ENCODE results near the gene CLEC4M. TPM values are rescaled to one million over a fixed set of nuclear protein-coding genes. Genes with fewer than 3 reads are reported as not detected.
"Not testable (repeated sequence)": the region's sequence is repeated elsewhere in the genome, so short reads cannot be mapped to it uniquely, and the experiment has no call there.

CLEC4M gene
- total RNA-seq, 4 donors from 2014 or later: 0.13 TPM; not detected in 3

GRCh38 chr19:7789447-7789846 lies 26.4 kb downstream of the CLEC4M start:
- no peak for DNase-seq
- 9 to 10% methylated on average over 4 to 19 of the region's 31 CpGs for WGBS, 2 donors
- TF ChIP-seq, protein P1, sequence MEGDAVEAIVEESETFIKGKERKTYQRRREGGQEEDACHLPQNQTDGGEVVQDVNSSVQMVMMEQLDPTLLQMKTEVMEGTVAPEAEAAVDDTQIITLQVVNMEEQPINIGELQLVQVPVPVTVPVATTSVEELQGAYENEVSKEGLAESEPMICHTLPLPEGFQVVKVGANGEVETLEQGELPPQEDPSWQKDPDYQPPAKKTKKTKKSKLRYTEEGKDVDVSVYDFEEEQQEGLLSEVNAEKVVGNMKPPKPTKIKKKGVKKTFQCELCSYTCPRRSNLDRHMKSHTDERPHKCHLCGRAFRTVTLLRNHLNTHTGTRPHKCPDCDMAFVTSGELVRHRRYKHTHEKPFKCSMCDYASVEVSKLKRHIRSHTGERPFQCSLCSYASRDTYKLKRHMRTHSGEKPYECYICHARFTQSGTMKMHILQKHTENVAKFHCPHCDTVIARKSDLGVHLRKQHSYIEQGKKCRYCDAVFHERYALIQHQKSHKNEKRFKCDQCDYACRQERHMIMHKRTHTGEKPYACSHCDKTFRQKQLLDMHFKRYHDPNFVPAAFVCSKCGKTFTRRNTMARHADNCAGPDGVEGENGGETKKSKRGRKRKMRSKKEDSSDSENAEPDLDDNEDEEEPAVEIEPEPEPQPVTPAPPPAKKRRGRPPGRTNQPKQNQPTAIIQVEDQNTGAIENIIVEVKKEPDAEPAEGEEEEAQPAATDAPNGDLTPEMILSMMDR (IDR thresholded peaks at IDR 0.05): no peak
- no peak for TF ChIP-seq POLR2A (IDR thresholded peaks at IDR 0.05)
- Histone ChIP-seq H3K4me3 (replicated peaks in 1 of 3) (no peak overlapping the region), H3K36me3 (no peaks in the 10 kb centered on the region), H3K9me3 (no peaks in the 10 kb centered on the region), H3K4me1 (peaks cover 0 to 6% of the 10 kb centered on the region in 2 donors), H3K27ac (no peak overlapping the region), H3K27me3 (peaks cover 15% of the 10 kb centered on the region)
- intact Hi-C loops (cut with DNase I): no loop called here

GRCh38 chr19:7790416-7790815 lies 27.4 kb downstream of the CLEC4M start:
- WGBS, 2 donors: 93 to 97% methylated on average over 11 of the region's 14 CpGs
- Histone ChIP-seq H3K4me3 (replicated peaks in 1 of 3) (no peak overlapping the region), H3K4me1 (peaks cover 0 to 6% of the 10 kb centered on the region in 2 donors), H3K9me3 (no peaks in the 10 kb centered on the region), H3K27me3 (peaks cover 15% of the 10 kb centered on the region), H3K36me3 (no peaks in the 10 kb centered on the region), H3K27ac (no peak overlapping the region)
- no peak for TF ChIP-seq POLR2A (IDR thresholded peaks at IDR 0.05)
- TF ChIP-seq, protein P1 (IDR thresholded peaks at IDR 0.05): no peak
- DNase-seq: no peak
- intact Hi-C loops (cut with DNase I): loop anchor here (10.0 kb wide), 1 partner anchor 106 kb away; the partner anchor contains the start of gene TRAPPC5

GRCh38 chr19:7792281-7792680 lies 29.2 kb downstream of the CLEC4M start:
- Histone ChIP-seq H3K4me1 (peaks cover 0 to 6% of the 10 kb centered on the region in 2 donors), H3K9me3 (no peaks in the 10 kb centered on the region), H3K4me3 (replicated peaks in 1 of 3) (no peak overlapping the region), H3K36me3 (no peaks in the 10 kb centered on the region), H3K27ac (no peak overlapping the region), H3K27me3 (peaks cover 15% of the 10 kb centered on the region)
- WGBS, 2 donors: 37 to 48% methylated on average over 7 of the region's 7 CpGs
- intact Hi-C loops (cut with DNase I): loop anchor here (10.0 kb wide), 1 partner anchor 107 kb away; the partner anchor contains the start of gene TRAPPC5
- no peak for DNase-seq
- no peak for TF ChIP-seq POLR2A (IDR thresholded peaks at IDR 0.05)
- TF ChIP-seq, protein P1 (IDR thresholded peaks at IDR 0.05): no peak

GRCh38 chr19:7792701-7793100 lies 29.7 kb downstream of the CLEC4M start:
- intact Hi-C loops (cut with DNase I): loop anchor here (10.0 kb wide), 1 partner anchor 108 kb away; the partner anchor contains the start of gene TRAPPC5
- not testable (repeated sequence) for H3K9me3 ChIP-seq; H3K27ac ChIP-seq; DNase-seq; H3K4me3 ChIP-seq (replicated peaks in 1 of 3); H3K4me1 ChIP-seq; H3K36me3 ChIP-seq
- H3K27me3 ChIP-seq: peaks cover 15% of the 10 kb centered on the region
- 77 to 84% methylated on average over 7 of the region's 7 CpGs for WGBS, 2 donors

- H3K27ac ChIP-seq: no peak overlapping the region
- intact Hi-C loops (cut with DNase I): loop anchor here (10.0 kb wide), 1 partner anchor 109 kb away; the partner anchor contains the start of gene TRAPPC5
- no peak for DNase-seq
Measured at GRCh38 chr19:7793493-7793892, 30.4 kb downstream of the CLEC4M start.

More at GRCh38 chr19:7793493-7793892, 30.4 kb downstream of the CLEC4M start:
- no peak for TF ChIP-seq POLR2A (IDR thresholded peaks at IDR 0.05)
- TF ChIP-seq, protein P1 (IDR thresholded peaks at IDR 0.05): no peak
- H3K36me3 ChIP-seq: no peaks in the 10 kb centered on the region
- peaks cover 0 to 6% of the 10 kb centered on the region in 2 donors for H3K4me1 ChIP-seq
- WGBS, 2 donors: 85 to 92% methylated on average over 3 of the region's 3 CpGs
- H3K27me3 ChIP-seq: peaks cover 12% of the 10 kb centered on the region
- H3K9me3 ChIP-seq: no peaks in the 10 kb centered on the region
- no peak overlapping the region for H3K4me3 ChIP-seq (replicated peaks in 1 of 3)
